Common myeloid progenitor, CD34-positive (primary cell): ENCODE measurements around the gene BSND.

Source experiments
- CTCF ChIA-PET: fragments of 350-600 bp; sonication (Branson Sonifier 250); formaldehyde crosslinking; loops from one replicate; lab custom pipeline; 2021; ENCODE audit warnings: antibody characterized with exemption; lab: Charles Lee
- POLR2A ChIA-PET: fragments of 350-600 bp; sonication (Branson Sonifier 250); formaldehyde crosslinking; loops from one replicate; lab custom pipeline; 2021; ENCODE audit warnings: antibody characterized with exemption; lab: Charles Lee
- DNase-seq, 3 donors: peaks; one replicate each; pipeline versions ENCODE4 v3.0.0 to v3.0.0-alpha.2; 2013
- H3K27ac ChIP-seq, 2 experiments: 1 replicate in 1 of 2; 2 replicates in 1 of 2; pipeline ENCODE4 v1.7.0; 2013; ENCODE audit warnings: inconsistent platforms in 2 of 2, low read length in 2 of 2, mild to moderate bottlenecking in 2 of 2, low read depth in 1 of 2, moderate library complexity in 1 of 2; ENCODE audit not compliant: severe bottlenecking in 2 of 2, insufficient read depth in 1 of 2, poor library complexity in 1 of 2
- H3K27me3 ChIP-seq, 5 experiments: replicated peaks in 2 of 5; 1 replicate in 3 of 5; 2 replicates in 2 of 5; pipeline versions ENCODE4 v1.6.1 to v1.7.0; 2013; ENCODE audit warnings: low read length in 4 of 5, mild to moderate bottlenecking in 2 of 5, moderate library complexity in 2 of 5, inconsistent platforms in 1 of 5; ENCODE audit not compliant: insufficient read depth in 5 of 5, control insufficient read depth in 4 of 5
- H3K36me3 ChIP-seq, 4 experiments: 1 replicate in 2 of 4; 2 replicates in 2 of 4; pipeline versions ENCODE4 v1.6.1 to v1.7.0; 2013; ENCODE audit warnings: low read length in 3 of 4, control low read depth in 1 of 4, mild to moderate bottlenecking in 1 of 4; ENCODE audit not compliant: control insufficient read depth in 4 of 4, insufficient read depth in 4 of 4
- H3K4me1 ChIP-seq, 4 experiments: 1 replicate in 3 of 4; 2 replicates in 1 of 4; pipeline versions ENCODE4 v1.6.1 to v1.7.1; 2013; ENCODE audit warnings: low read length in 3 of 4, mild to moderate bottlenecking in 3 of 4, control low read depth in 1 of 4, inconsistent platforms in 1 of 4, moderate library complexity in 1 of 4; ENCODE audit not compliant: control insufficient read depth in 4 of 4, insufficient read depth in 4 of 4; ENCODE audit errors: control extremely low read depth in 1 of 4
- H3K4me3 ChIP-seq, 7 experiments: 1 replicate in 4 of 7; 2 replicates in 3 of 7; pipeline versions ENCODE4 v1.5.1 to v1.7.0; 2013; ENCODE audit warnings: mild to moderate bottlenecking in 7 of 7, low read length in 6 of 7, moderate library complexity in 6 of 7, inconsistent platforms in 2 of 7, low read depth in 2 of 7, control low read depth in 1 of 7; ENCODE audit not compliant: insufficient read depth in 4 of 7, control insufficient read depth in 1 of 7; ENCODE audit errors: extremely low read depth in 1 of 7
- H3K9me3 ChIP-seq, 5 experiments: 1 replicate in 4 of 5; 2 replicates in 1 of 5; pipeline versions ENCODE4 v1.6.1 to v1.7.1; 2013; ENCODE audit warnings: low read length in 4 of 5, mild to moderate bottlenecking in 2 of 5, inconsistent platforms in 1 of 5, low read depth in 1 of 5, moderate library complexity in 1 of 5; ENCODE audit not compliant: control insufficient read depth in 4 of 5, insufficient read depth in 2 of 5; ENCODE audit errors: control extremely low read depth in 1 of 5
- WGBS: methylation state at CpG from one replicate; pipeline ENCODE4 v1.1.5; 2013; ENCODE audit not compliant: insufficient coverage; 5-methylcytosine and 5-hydroxymethylcytosine counted together

Gene BSND

DNA sequence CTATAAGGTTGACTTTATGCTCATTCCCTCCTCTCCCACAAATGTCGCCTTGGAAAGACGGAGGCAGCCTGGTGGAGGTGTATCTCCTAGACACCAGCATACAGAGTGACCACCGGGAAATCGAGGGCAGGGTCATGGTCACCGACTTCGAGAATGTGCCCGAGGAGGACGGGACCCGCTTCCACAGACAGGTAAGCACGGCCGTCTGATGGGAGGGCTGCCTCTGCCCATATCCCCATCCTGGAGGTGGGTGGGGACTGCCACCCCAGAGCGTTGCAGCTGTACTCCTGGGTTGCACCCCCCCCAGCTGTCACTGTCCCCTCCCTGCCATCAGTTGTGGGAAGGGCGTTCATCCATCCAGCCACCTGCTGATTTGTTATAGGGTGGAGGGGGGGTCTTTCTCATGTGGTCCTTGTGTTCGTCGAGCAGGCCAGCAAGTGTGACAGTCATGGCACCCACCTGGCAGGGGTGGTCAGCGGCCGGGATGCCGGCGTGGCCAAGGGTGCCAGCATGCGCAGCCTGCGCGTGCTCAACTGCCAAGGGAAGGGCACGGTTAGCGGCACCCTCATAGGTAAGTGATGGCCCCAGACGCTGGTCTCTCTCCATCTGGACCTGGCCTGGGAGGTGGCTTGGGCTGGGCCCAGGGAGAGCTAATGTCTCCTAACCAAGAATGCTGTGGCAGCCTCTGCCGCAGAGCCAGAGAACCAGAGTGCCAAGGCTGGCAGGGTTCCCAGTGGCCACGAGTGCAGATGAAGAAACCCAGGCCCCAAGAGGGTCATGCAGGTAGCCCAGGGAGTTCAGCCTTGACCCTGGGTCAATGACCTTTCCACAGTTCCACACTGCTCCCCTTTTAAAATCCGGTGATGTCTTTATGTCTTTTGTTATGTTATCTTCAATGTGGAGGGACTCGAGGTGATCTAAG is 53.7 kb downstream of the BSND start:
- WGBS, result 94% methylated on average over 24 of the region's 29 CpGs
- H3K4me1 ChIP-seq, result no peaks in the 10 kb centered on the region
- no peaks in the 10 kb centered on the region for H3K36me3 ChIP-seq
- H3K4me3 ChIP-seq, result no peak overlapping the region
- POLR2A ChIA-PET, result no interaction called here
- H3K9me3 ChIP-seq, result no peaks in the 10 kb centered on the region
- H3K27me3 ChIP-seq, result no peaks in the 10 kb centered on the region
- no peak for DNase-seq
- H3K27ac ChIP-seq, result no peak overlapping the region
- CTCF ChIA-PET, result no interaction called here

DNA sequence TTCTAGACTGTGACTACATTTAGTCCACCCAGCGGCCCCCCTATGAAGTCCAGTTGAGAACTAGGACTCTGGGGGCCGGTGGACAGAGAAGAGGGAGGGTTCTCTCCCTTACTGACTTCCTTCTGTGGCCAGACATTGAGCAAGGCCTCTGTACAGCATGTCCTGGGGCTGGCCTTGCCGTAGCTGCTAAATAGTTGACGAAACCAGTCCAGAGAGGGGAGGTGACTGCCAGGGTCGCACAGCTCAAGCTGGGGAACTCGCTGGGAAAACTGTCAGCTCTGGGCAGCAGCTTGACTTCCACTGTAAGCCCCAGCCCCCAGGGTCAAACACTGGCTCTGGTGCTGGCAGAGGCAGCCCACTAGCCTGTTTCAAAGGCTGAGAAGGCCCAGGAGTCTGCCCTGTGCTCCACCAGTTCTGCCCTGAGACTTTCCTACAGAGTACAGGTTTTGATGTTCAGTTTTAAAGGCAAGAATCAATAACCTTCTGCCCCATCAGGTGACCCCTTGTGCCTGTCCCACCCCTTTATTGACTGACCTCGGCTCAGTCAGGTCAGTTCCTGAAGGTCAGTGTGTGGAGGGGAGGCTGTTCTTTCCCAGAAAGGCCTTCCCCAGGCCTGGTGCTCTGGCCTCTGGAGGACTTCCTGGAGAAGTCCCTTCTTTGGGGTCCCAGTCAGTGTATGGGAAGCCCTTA is 54.7 kb downstream of the BSND start:
- 68% methylated on average over 7 of the region's 7 CpGs for WGBS
- Histone ChIP-seq H3K27me3 (no peaks in the 10 kb centered on the region), H3K36me3 (no peaks in the 10 kb centered on the region), H3K27ac (no peak overlapping the region), H3K4me3 (no peak overlapping the region), H3K9me3 (no peaks in the 10 kb centered on the region), H3K4me1 (no peaks in the 10 kb centered on the region)
- ChIA-PET CTCF (no interaction called here), POLR2A (no interaction called here)
- no peak for DNase-seq

DNA sequence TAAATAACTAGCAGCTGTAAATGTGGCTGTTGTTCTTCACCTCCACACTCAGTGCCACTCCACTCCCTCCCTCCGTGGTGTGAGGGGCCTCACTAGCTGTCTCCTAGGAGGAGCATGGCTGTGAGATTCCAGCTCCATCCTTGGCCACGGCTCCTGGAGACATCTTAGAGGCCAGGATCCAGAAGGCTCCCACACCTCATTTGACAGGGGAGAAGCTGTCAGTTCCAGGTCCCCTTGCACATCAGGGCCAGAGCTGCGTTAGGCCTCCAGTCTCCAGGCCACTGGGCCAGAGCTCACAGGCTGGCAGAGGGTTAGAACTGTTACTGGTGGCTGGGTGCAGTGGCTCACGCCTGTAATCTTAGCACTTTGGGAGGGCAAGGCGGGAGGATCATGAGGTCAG is 55.7 kb downstream of the BSND start:
- H3K27ac ChIP-seq, result no peak overlapping the region
- WGBS, result 97% methylated on average over 5 of the region's 5 CpGs
- H3K27me3 ChIP-seq, result no peaks in the 10 kb centered on the region
- ChIA-PET CTCF (no interaction called here), POLR2A (no interaction called here)
- no peak overlapping the region for H3K4me3 ChIP-seq
- no peak for DNase-seq
- no peaks in the 10 kb centered on the region for H3K9me3 ChIP-seq
- H3K36me3 ChIP-seq, result no peaks in the 10 kb centered on the region
- no peaks in the 10 kb centered on the region for H3K4me1 ChIP-seq

DNA sequence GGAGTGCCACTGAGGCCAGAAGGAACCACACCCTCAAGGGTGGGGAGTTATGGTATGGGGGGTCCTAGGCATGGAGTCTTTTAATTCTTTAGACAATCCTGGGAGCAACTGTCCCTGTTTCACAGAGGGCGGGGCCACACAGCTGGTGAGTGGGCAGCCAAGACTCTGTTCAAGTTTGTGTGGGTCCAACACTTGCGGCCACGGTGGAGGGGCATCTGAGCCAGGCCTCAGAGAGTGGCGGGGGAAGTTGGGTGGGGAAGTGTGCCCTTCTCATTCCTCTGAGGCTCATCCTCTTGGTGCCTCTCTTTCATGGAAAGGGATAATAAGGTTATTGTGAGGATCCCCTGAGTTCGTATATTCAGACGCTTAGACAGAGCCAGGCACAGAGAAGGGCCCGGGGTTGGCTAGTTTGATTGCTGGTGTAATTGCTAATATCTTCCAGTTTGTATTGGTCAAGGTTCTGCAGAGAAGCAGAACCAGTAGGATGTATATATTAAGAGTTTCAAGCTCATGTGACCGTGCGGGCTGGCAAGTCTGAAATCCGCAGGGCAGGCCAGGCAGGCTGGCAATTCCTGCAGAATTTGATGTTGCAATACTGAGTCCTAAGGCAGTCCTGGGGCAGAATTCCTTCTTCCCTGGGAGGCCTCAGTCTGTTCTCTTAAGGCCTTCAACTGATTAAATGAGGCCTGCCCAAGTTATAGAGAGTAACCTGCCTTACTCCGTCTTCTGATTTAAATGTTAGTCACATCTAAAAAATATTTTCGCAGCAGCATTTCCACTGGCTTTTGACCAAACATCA is 56.5 kb downstream of the BSND start:
- H3K4me3 ChIP-seq, result no peak overlapping the region
- no peaks in the 10 kb centered on the region for H3K4me1 ChIP-seq
- 88% methylated on average over 8 of the region's 12 CpGs for WGBS
- ChIA-PET CTCF (no interaction called here), POLR2A (interaction anchor here (0.5 kb wide), 1 partner anchor 43 kb away, joined by 3 read pairs; no protein-coding TSS in a partner anchor)
- H3K27me3 ChIP-seq, result no peaks in the 10 kb centered on the region
- DNase-seq, result no peak
- no peaks in the 10 kb centered on the region for H3K36me3 ChIP-seq
- no peak overlapping the region for H3K27ac ChIP-seq
- H3K9me3 ChIP-seq, result no peaks in the 10 kb centered on the region

DNA sequence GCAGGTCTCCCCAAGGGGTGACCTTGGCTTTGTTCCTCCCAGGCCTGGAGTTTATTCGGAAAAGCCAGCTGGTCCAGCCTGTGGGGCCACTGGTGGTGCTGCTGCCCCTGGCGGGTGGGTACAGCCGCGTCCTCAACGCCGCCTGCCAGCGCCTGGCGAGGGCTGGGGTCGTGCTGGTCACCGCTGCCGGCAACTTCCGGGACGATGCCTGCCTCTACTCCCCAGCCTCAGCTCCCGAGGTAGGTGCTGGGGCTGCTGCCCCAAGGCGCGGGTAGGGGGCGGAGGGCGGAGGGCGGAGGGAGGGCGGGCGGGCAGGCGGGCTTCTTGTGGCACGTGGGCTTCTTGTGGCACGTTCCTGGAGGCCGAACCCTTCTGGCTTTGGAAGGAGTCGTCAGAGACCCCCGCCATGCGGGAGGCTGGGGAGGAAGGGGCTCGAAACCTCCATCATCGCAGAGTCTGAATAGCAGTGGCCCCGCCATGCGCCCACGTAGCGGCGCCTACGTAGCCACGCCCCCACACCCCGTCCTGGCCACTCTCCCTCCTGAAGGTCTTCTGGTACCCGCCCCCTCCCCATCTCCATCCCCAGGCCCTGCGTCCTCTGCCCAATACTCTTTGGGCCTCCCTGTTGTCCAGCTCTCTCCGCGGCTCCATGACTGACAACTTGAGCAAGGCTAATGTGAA is 57.4 kb downstream of the BSND start:
- 94% methylated on average over 25 of the region's 42 CpGs for WGBS
- H3K36me3 ChIP-seq, result no peaks in the 10 kb centered on the region
- POLR2A ChIA-PET, result no interaction called here
- H3K9me3 ChIP-seq, result no peaks in the 10 kb centered on the region
- CTCF ChIA-PET, result no interaction called here
- DNase-seq, result no peak
- H3K27me3 ChIP-seq, result no peaks in the 10 kb centered on the region
- H3K4me1 ChIP-seq, result no peaks in the 10 kb centered on the region
- no peak overlapping the region for H3K4me3 ChIP-seq
- H3K27ac ChIP-seq, result no peak overlapping the region

DNA sequence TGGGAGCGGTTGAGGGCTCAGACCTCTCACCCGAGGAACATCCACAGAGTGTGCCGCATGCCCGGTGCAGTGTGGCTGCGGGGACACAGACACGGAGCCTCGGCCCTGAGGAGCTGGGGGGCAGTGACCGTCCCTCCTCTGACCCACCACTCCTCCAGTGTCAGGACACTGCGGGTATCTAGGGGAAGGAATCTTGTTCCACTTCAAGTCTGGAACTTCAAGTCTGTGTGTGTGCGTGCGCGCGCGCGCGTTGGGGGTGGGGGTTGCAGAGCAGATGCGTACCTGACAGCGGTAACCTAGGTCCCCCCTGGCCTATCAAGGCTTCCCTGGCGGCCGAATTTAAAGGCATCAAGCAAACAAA is 57.9 kb downstream of the BSND start:
- 99% methylated on average over 12 of the region's 20 CpGs for WGBS
- no peaks in the 10 kb centered on the region for H3K27me3 ChIP-seq
- no peak overlapping the region for H3K4me3 ChIP-seq
- no peak overlapping the region for H3K27ac ChIP-seq
- ChIA-PET POLR2A (no interaction called here), CTCF (no interaction called here)
- no peaks in the 10 kb centered on the region for H3K36me3 ChIP-seq
- H3K9me3 ChIP-seq, result no peaks in the 10 kb centered on the region
- no peak for DNase-seq
- H3K4me1 ChIP-seq, result no peaks in the 10 kb centered on the region
